Endometrial microvascular endothelial cells (primary cell): ENCODE data around the gene DLX3. TPM values are rescaled to one million over a fixed set of nuclear protein-coding genes. Genes with fewer than 3 reads are reported as not detected.

Experiments
- in situ Hi-C: cut with HindIII; loops from 2 replicates; pipeline ENCODE4 v1.10.0; 2017; ENCODE audit warnings: low sequenced_read_pairs, low pct_unique_long_range_greater_than_20kb; ENCODE audit errors: inconsistent ontology term
- total RNA-seq: library from RNA; depleted of rRNA; stranded (reverse); fragments of >200 nt; gene quantifications from one replicate; pipeline ENCODE4 v1.2.3, GENCODE V29; 2015; ENCODE audit errors: inconsistent ontology term

DLX3 gene
- total RNA-seq, 1 donor from 2014 or later: not detected

GRCh38 chr17:49942947-49943346, 52.1 kb downstream of the DLX3 start:
- in situ Hi-C loops: no loop called here

DNA sequence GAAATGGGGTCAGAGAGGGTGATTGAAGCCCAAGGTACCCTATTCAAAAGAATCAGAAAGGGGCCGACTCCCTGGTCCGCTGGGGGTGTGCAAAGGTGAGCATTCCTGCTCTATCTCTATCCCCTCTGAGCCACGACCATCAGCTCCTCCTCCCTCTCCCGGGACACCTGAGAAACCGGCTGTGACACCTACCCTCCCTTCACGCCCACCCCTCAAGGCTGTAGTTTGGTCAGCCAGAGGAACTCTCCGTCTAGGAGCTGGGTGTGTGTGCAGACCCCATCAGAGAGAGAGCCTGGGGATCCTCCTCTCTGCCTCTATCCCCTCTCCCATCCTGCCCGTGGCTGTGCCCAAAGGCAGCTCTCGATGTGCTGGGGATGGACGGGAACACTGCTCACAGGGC, 53.6 kb downstream of the DLX3 start:
- in situ Hi-C loops: no loop called here

Other genes with a start within 250 kb of the DLX3 start
- 8.5 TPM for gene FAM117A, start 231.1 kb downstream of the DLX3 start, total RNA-seq
- 27.6 TPM for gene KAT7, start 206.5 kb downstream of the DLX3 start, total RNA-seq
- not detected for gene TAC4, start 147.2 kb downstream of the DLX3 start, total RNA-seq
- not detected for gene DLX4, start 26.0 kb downstream of the DLX3 start, total RNA-seq
- gene ITGA3, start 60.9 kb upstream of the DLX3 start, total RNA-seq: 255 TPM
- gene PDK2, start 100.1 kb upstream of the DLX3 start, total RNA-seq: 12.2 TPM
- 1.5 TPM for gene SAMD14, start 134.9 kb upstream of the DLX3 start, total RNA-seq
- gene PPP1R9B, start 155.5 kb upstream of the DLX3 start, total RNA-seq: 28.3 TPM
- gene SGCA, start 170.8 kb upstream of the DLX3 start, total RNA-seq: not detected
- gene COL1A1, start 206.4 kb upstream of the DLX3 start, total RNA-seq: 95.4 TPM